ENCODE results near the gene TSPO2.
A peak's percentile ranks its signal among the peaks of the same experiment; 100 is the strongest.

The TSPO2 gene

GRCh38 chr6:41023114-41023513, 19.2 kb upstream of the TSPO2 start:
- no peak overlapping the region for H2AFZ ChIP-seq (ENCODE audit: low read length)
- no peak overlapping the region for H3K4ac ChIP-seq (ENCODE audit: low read length)
- H3K9ac ChIP-seq (ENCODE audit: low read depth, low read length, poor library complexity): no peak overlapping the region
- H2BK5ac ChIP-seq (ENCODE audit: low read length): no peak overlapping the region
- H3K14ac ChIP-seq (ENCODE audit: low read length): no peak overlapping the region
- H3K4me3 ChIP-seq (ENCODE audit: low read length in 2 of 2): no peak overlapping the region
- H3K4me2 ChIP-seq (ENCODE audit: insufficient read depth, low read length, poor library complexity, severe bottlenecking): no peak overlapping the region
- no peaks in the 10 kb centered on the region for H3K9me3 ChIP-seq (replicated peaks in 1 of 2; ENCODE audit: control insufficient read depth in 2 of 2, insufficient read depth in 1 of 2, low read depth in 1 of 2, low read length in 2 of 2)
- no peak overlapping the region for H3K23ac ChIP-seq (ENCODE audit: low read depth, low read length, poor library complexity)
- H3K36me3 ChIP-seq (replicated peaks in 1 of 2; ENCODE audit: control insufficient read depth in 2 of 2, insufficient read depth in 2 of 2, low read length in 2 of 2): no peaks in the 10 kb centered on the region
- WGBS, 2 donors (ENCODE audit: extremely low coverage in 2 of 2, insufficient read length in 2 of 2, insufficient replicate concordance in 1 of 2): no CpG with 5 or more reads among the region's 3 CpGs
- H4K91ac ChIP-seq (ENCODE audit: low read depth, low read length, poor library complexity): no peak overlapping the region
- peaks cover 7 to 8% of the 10 kb centered on the region in 2 donors for H3K4me1 ChIP-seq (ENCODE audit: control insufficient read depth in 2 of 2, insufficient read depth in 1 of 2, low read depth in 1 of 2, low read length in 2 of 2)
- no peaks in the 10 kb centered on the region for H3K27me3 ChIP-seq (ENCODE audit: control insufficient read depth in 3 of 3, insufficient read depth in 3 of 3, low read depth in 1 of 3, low read length in 3 of 3)
- no peak overlapping the region for H2BK15ac ChIP-seq (ENCODE audit: low read length)
- H2AK5ac ChIP-seq (ENCODE audit: low read depth, low read length): no peak overlapping the region
- no peak for DNase-seq (ENCODE audit: low spot score)
- no peak overlapping the region for H2BK12ac ChIP-seq (ENCODE audit: low read length)
- no peak overlapping the region for H2BK120ac ChIP-seq (ENCODE audit: low read depth, low read length)
- no peak overlapping the region for H3K18ac ChIP-seq (ENCODE audit: low read length)
- no peaks in the 10 kb centered on the region for H3K79me1 ChIP-seq (ENCODE audit: low read depth, low read length)
- H4K8ac ChIP-seq (ENCODE audit: low read depth, low read length): no peak overlapping the region
- no peak overlapping the region for H3K27ac ChIP-seq (replicated peaks; ENCODE audit: low read length)

- H2AFZ ChIP-seq (ENCODE audit: low read length): no peak overlapping the region
- no peak overlapping the region for H3K4ac ChIP-seq (ENCODE audit: low read length)
- H4K91ac ChIP-seq (ENCODE audit: low read depth, low read length, poor library complexity): no peak overlapping the region
- no CpG with 5 or more reads among the region's 3 CpGs for WGBS, 2 donors (ENCODE audit: extremely low coverage in 2 of 2, insufficient read length in 2 of 2, insufficient replicate concordance in 1 of 2)
- no peak overlapping the region for H2AK5ac ChIP-seq (ENCODE audit: low read depth, low read length)
- no peak for DNase-seq (ENCODE audit: low spot score)
- no peak overlapping the region for H3K18ac ChIP-seq (ENCODE audit: low read length)
- H3K36me3 ChIP-seq (replicated peaks in 1 of 2; ENCODE audit: control insufficient read depth in 2 of 2, insufficient read depth in 2 of 2, low read length in 2 of 2): no peaks in the 10 kb centered on the region
- no peak overlapping the region for H3K4me3 ChIP-seq (ENCODE audit: low read length in 2 of 2)
- H3K23ac ChIP-seq (ENCODE audit: low read depth, low read length, poor library complexity): no peak overlapping the region
- H4K8ac ChIP-seq (ENCODE audit: low read depth, low read length): no peak overlapping the region
- no peak overlapping the region for H2BK15ac ChIP-seq (ENCODE audit: low read length)
- H2BK120ac ChIP-seq (ENCODE audit: low read depth, low read length): no peak overlapping the region
- H2BK5ac ChIP-seq (ENCODE audit: low read length): no peak overlapping the region
- no peak overlapping the region for H3K14ac ChIP-seq (ENCODE audit: low read length)
- H2BK12ac ChIP-seq (ENCODE audit: low read length): no peak overlapping the region
- H3K9me3 ChIP-seq (replicated peaks in 1 of 2; ENCODE audit: control insufficient read depth in 2 of 2, insufficient read depth in 1 of 2, low read depth in 1 of 2, low read length in 2 of 2): no peaks in the 10 kb centered on the region
- H3K4me2 ChIP-seq (ENCODE audit: insufficient read depth, low read length, poor library complexity, severe bottlenecking): no peak overlapping the region
- peaks cover 11 to 15% of the 10 kb centered on the region in 2 donors for H3K4me1 ChIP-seq (ENCODE audit: control insufficient read depth in 2 of 2, insufficient read depth in 1 of 2, low read depth in 1 of 2, low read length in 2 of 2)
- H3K27me3 ChIP-seq (ENCODE audit: control insufficient read depth in 3 of 3, insufficient read depth in 3 of 3, low read depth in 1 of 3, low read length in 3 of 3): no peaks in the 10 kb centered on the region
- H3K79me1 ChIP-seq (ENCODE audit: low read depth, low read length): no peaks in the 10 kb centered on the region
- H3K27ac ChIP-seq (replicated peaks; ENCODE audit: low read length): no peak overlapping the region
- no peak overlapping the region for H3K9ac ChIP-seq (ENCODE audit: low read depth, low read length, poor library complexity)
These were observed 16.2 kb upstream of the TSPO2 start for GRCh38 chr6:41025966-41026530.

DNA sequence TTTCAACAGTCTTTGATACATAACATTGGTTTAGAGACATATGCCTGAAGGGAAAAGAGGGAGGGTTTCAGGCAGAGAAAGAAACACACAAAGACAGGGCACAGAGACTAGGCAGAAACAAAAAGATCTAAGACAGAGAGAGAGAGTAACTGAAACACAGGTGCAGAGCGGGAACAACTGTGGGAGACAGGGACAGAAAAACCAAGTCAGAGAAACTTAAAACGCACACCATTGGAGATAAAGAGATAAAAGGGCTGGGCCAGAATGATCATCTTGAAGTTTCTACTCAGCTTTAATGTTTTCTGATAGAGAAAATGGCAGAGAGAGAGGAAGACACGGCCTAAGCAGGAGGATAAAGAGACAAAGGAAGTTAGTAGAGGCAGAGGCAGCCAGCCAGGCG, 15.0 kb upstream of the TSPO2 start:
- no peak overlapping the region for H2BK12ac ChIP-seq (ENCODE audit: low read length)
- H4K91ac ChIP-seq (ENCODE audit: low read depth, low read length, poor library complexity): no peak overlapping the region
- peak overlapping the region; percentile 89 for H2AFZ ChIP-seq (ENCODE audit: low read length)
- no peak overlapping the region for H2BK5ac ChIP-seq (ENCODE audit: low read length)
- no peak overlapping the region for H3K4ac ChIP-seq (ENCODE audit: low read length)
- no peak overlapping the region for H2AK5ac ChIP-seq (ENCODE audit: low read depth, low read length)
- DNase-seq (ENCODE audit: low spot score): no peak
- no peak overlapping the region for H2BK15ac ChIP-seq (ENCODE audit: low read length)
- H3K79me1 ChIP-seq (ENCODE audit: low read depth, low read length): no peaks in the 10 kb centered on the region
- peak overlapping the region; percentile 79 for H3K4me2 ChIP-seq (ENCODE audit: insufficient read depth, low read length, poor library complexity, severe bottlenecking)
- H3K27ac ChIP-seq (replicated peaks; ENCODE audit: low read length): no peak overlapping the region
- peaks cover 11 to 15% of the 10 kb centered on the region in 2 donors for H3K4me1 ChIP-seq (ENCODE audit: control insufficient read depth in 2 of 2, insufficient read depth in 1 of 2, low read depth in 1 of 2, low read length in 2 of 2)
- no peak overlapping the region for H4K8ac ChIP-seq (ENCODE audit: low read depth, low read length)
- H3K9ac ChIP-seq (ENCODE audit: low read depth, low read length, poor library complexity): no peak overlapping the region
- no CpG with 5 or more reads among the region's 4 CpGs for WGBS, 2 donors (ENCODE audit: extremely low coverage in 2 of 2, insufficient read length in 2 of 2, insufficient replicate concordance in 1 of 2)
- peak overlapping the region; percentile 8 for H3K18ac ChIP-seq (ENCODE audit: low read length)
- H3K27me3 ChIP-seq (ENCODE audit: control insufficient read depth in 3 of 3, insufficient read depth in 3 of 3, low read depth in 1 of 3, low read length in 3 of 3): no peaks in the 10 kb centered on the region
- H3K36me3 ChIP-seq (replicated peaks in 1 of 2; ENCODE audit: control insufficient read depth in 2 of 2, insufficient read depth in 2 of 2, low read length in 2 of 2): no peaks in the 10 kb centered on the region
- H3K4me3 ChIP-seq (ENCODE audit: low read length in 2 of 2): peak overlapping the region; percentile 50 to 71
- no peak overlapping the region for H2BK120ac ChIP-seq (ENCODE audit: low read depth, low read length)
- no peak overlapping the region for H3K23ac ChIP-seq (ENCODE audit: low read depth, low read length, poor library complexity)
- no peaks in the 10 kb centered on the region for H3K9me3 ChIP-seq (replicated peaks in 1 of 2; ENCODE audit: control insufficient read depth in 2 of 2, insufficient read depth in 1 of 2, low read depth in 1 of 2, low read length in 2 of 2)
- H3K14ac ChIP-seq (ENCODE audit: low read length): no peak overlapping the region

- Histone ChIP-seq H3K23ac (ENCODE audit: low read depth, low read length, poor library complexity) (peak overlapping the region; percentile 28), H3K9me3 (replicated peaks in 1 of 2; ENCODE audit: control insufficient read depth in 2 of 2, insufficient read depth in 1 of 2, low read depth in 1 of 2, low read length in 2 of 2) (no peaks in the 10 kb centered on the region), H3K4me1 (ENCODE audit: control insufficient read depth in 2 of 2, insufficient read depth in 1 of 2, low read depth in 1 of 2, low read length in 2 of 2) (peaks cover 11 to 15% of the 10 kb centered on the region in 2 donors), H3K14ac (ENCODE audit: low read length) (no peak overlapping the region), H2AFZ (ENCODE audit: low read length) (peak overlapping the region; percentile 89), H2AK5ac (ENCODE audit: low read depth, low read length) (peak overlapping the region; percentile 38), H2BK120ac (ENCODE audit: low read depth, low read length) (peak overlapping the region; percentile 20), H3K9ac (ENCODE audit: low read depth, low read length, poor library complexity) (peak overlapping the region; percentile 89), H3K36me3 (replicated peaks in 1 of 2; ENCODE audit: control insufficient read depth in 2 of 2, insufficient read depth in 2 of 2, low read length in 2 of 2) (no peaks in the 10 kb centered on the region), H3K4me3 (ENCODE audit: low read length in 2 of 2) (peak overlapping the region; percentile 50 to 73), H2BK15ac (ENCODE audit: low read length) (peak overlapping the region; percentile 62), H2BK5ac (ENCODE audit: low read length) (no peak overlapping the region), H3K79me1 (ENCODE audit: low read depth, low read length) (no peaks in the 10 kb centered on the region), H3K27me3 (ENCODE audit: control insufficient read depth in 3 of 3, insufficient read depth in 3 of 3, low read depth in 1 of 3, low read length in 3 of 3) (no peaks in the 10 kb centered on the region), H3K4me2 (ENCODE audit: insufficient read depth, low read length, poor library complexity, severe bottlenecking) (peak overlapping the region; percentile 79), H3K18ac (ENCODE audit: low read length) (peak overlapping the region; percentile 94), H2BK12ac (ENCODE audit: low read length) (no peak overlapping the region), H4K8ac (ENCODE audit: low read depth, low read length) (no peak overlapping the region), H4K91ac (ENCODE audit: low read depth, low read length, poor library complexity) (no peak overlapping the region), H3K4ac (ENCODE audit: low read length) (no peak overlapping the region), H3K27ac (replicated peaks; ENCODE audit: low read length) (no peak overlapping the region)
- DNase-seq (ENCODE audit: low spot score): peak; percentile 82
- WGBS, 2 donors (ENCODE audit: extremely low coverage in 2 of 2, insufficient read length in 2 of 2, insufficient replicate concordance in 1 of 2): no CpG with 5 or more reads among the region's 45 CpGs
These were observed 14.3 kb upstream of the TSPO2 start for GRCh38 chr6:41027799-41028560.

All from neuronal stem cell (in vitro differentiated cells).